ENCODE measurements around the gene ABLIM2. TPM values are rescaled to one million over a fixed set of nuclear protein-coding genes. Genes with fewer than 3 reads are reported as not detected.

The ABLIM2 gene
- total and polyA plus RNA-seq, 10 of the 15 experiments (the other 5 are each of a cell fraction or from before 2014, with no cell fraction given): 0.03 to 0.15 (median 0.05) TPM; not detected in 7

DNA sequence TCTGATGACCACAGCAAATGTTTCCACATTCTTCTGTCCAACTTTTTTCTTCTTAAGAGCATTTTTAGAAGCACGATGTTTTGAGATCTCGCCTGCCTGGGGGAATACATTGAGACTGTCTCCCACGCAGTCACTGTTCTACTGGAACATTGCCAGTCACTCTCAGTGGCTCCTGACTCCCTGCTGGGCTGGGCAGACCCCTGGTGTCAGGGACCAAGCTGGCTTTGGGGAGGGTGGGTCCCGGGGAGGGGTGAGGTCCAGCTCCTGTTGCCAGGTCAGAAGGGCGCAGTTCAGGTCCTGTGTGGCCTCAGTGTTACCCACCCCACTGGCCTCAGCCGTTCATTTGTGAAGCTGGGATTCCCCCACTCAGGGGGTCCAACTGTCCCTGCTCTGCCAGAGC lies 18.9 kb upstream of the ABLIM2 start:
- no peak overlapping the region for H3K4me2 ChIP-seq (ENCODE audit: control insufficient read depth, insufficient read depth)
- no peaks in the 10 kb centered on the region for H3K36me3 ChIP-seq (ENCODE audit: control insufficient read depth in 2 of 2, insufficient read depth in 2 of 2, low read length in 1 of 2)
- DNase-seq (ENCODE audit: low read depth, low spot score): no peak
- RAD21 ChIA-PET (ENCODE audit: unreplicated experiment): interaction anchor here (1.0 to 4.6 kb wide), 15 partner anchors 11 to 242 kb away, joined by 4 to 76 read pairs (median 10); partner anchors contain the start of gene SH3TC1
- no peak for ATAC-seq
- no peak for FAIRE-seq
- H3K79me2 ChIP-seq (ENCODE audit: control insufficient read depth, insufficient read depth, low read length): no peaks in the 10 kb centered on the region
- no peak overlapping the region for H3K27ac ChIP-seq (ENCODE audit: control insufficient read depth, insufficient read depth)
- 63% methylated on average over 6 of the region's 6 CpGs for WGBS (ENCODE audit: insufficient coverage, insufficient replicate concordance, low lambda C conversion rate, missing lambda C conversion rate)
- no TSS peak for BruUV-seq (replicated peaks)
- no peaks in the 10 kb centered on the region for H3K27me3 ChIP-seq (replicated peaks in 1 of 2; ENCODE audit: control insufficient read depth in 2 of 2, insufficient read depth in 2 of 2, low read length in 1 of 2)
- H3K4me3 ChIP-seq: no peak overlapping the region
- no peaks in the 10 kb centered on the region for H4K20me1 ChIP-seq (ENCODE audit: control insufficient read depth, insufficient read depth)
- POLR2A ChIA-PET: interaction anchor here (1.1 to 1.3 kb wide), 2 partner anchors 13 to 16 kb away, joined by 6 to 7 read pairs; no protein-coding TSS in a partner anchor
- H3K9ac ChIP-seq (ENCODE audit: control insufficient read depth, insufficient read depth, low read length): no peak overlapping the region
- CTCF ChIA-PET: interaction anchor here (0.6 to 5.0 kb wide), 33 partner anchors 10 to 291 kb away, joined by 3 to 96 read pairs (median 4); partner anchors contain the start of genes ABLIM2 and SH3TC1
- SMC1A ChIA-PET (ENCODE audit: uncharacterized antibody, unreplicated experiment): interaction anchor here (0.8 to 2.7 kb wide), 14 partner anchors 12 to 230 kb away, joined by 3 to 37 read pairs (median 8); partner anchors contain the start of gene SH3TC1
- no peak overlapping the region for H2AFZ ChIP-seq (ENCODE audit: control insufficient read depth, low read depth, low read length)
- peaks cover 10% of the 10 kb centered on the region for H3K4me1 ChIP-seq (ENCODE audit: control insufficient read depth, insufficient read depth, low read length)
- in situ Hi-C loops (cut with MboI): no loop called here
- TF ChIP-seq PML (IDR thresholded peaks at IDR 0.05; ENCODE audit: low read length): no peak
- TF ChIP-seq KLF5 (IDR thresholded peaks at IDR 0.05; ENCODE audit: partially characterized antibody): no peak
- TF ChIP-seq SP1 (IDR thresholded peaks at IDR 0.05; ENCODE audit: low read depth, low read length): no peak
- TF ChIP-seq CBX5 (IDR thresholded peaks at IDR 0.05; ENCODE audit: low read depth): no peak
- no peak for TF ChIP-seq SIN3A (IDR thresholded peaks at IDR 0.05; ENCODE audit: low read depth, low read length)
- no peak for TF ChIP-seq ETV6 (conservative IDR thresholded peaks at IDR 0.05 in 1 of 2, IDR thresholded peaks at IDR 0.05 in 1 of 2; ENCODE audit: borderline replicate concordance in 1 of 2, low read depth in 1 of 2)
- TF ChIP-seq, protein P1, sequence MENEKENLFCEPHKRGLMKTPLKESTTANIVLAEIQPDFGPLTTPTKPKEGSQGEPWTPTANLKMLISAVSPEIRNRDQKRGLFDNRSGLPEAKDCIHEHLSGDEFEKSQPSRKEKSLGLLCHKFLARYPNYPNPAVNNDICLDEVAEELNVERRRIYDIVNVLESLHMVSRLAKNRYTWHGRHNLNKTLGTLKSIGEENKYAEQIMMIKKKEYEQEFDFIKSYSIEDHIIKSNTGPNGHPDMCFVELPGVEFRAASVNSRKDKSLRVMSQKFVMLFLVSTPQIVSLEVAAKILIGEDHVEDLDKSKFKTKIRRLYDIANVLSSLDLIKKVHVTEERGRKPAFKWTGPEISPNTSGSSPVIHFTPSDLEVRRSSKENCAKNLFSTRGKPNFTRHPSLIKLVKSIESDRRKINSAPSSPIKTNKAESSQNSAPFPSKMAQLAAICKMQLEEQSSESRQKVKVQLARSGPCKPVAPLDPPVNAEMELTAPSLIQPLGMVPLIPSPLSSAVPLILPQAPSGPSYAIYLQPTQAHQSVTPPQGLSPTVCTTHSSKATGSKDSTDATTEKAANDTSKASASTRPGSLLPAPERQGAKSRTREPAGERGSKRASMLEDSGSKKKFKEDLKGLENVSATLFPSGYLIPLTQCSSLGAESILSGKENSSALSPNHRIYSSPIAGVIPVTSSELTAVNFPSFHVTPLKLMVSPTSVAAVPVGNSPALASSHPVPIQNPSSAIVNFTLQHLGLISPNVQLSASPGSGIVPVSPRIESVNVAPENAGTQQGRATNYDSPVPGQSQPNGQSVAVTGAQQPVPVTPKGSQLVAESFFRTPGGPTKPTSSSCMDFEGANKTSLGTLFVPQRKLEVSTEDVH (IDR thresholded peaks at IDR 0.05; ENCODE audit: low read depth, partially characterized antibody): no peak
- TF ChIP-seq, protein P2, sequence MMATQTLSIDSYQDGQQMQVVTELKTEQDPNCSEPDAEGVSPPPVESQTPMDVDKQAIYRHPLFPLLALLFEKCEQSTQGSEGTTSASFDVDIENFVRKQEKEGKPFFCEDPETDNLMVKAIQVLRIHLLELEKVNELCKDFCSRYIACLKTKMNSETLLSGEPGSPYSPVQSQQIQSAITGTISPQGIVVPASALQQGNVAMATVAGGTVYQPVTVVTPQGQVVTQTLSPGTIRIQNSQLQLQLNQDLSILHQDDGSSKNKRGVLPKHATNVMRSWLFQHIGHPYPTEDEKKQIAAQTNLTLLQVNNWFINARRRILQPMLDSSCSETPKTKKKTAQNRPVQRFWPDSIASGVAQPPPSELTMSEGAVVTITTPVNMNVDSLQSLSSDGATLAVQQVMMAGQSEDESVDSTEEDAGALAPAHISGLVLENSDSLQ (IDR thresholded peaks at IDR 0.05): no peak
- no peak for TF ChIP-seq TBL1XR1 (IDR thresholded peaks at IDR 0.05; ENCODE audit: low read depth, low read length)
- TF ChIP-seq ZBED1 (IDR thresholded peaks at IDR 0.05; ENCODE audit: borderline replicate concordance): no peak
- TF ChIP-seq RUNX3 (IDR thresholded peaks at IDR 0.05; ENCODE audit: low read length): no peak
- TF ChIP-seq, protein P3, sequence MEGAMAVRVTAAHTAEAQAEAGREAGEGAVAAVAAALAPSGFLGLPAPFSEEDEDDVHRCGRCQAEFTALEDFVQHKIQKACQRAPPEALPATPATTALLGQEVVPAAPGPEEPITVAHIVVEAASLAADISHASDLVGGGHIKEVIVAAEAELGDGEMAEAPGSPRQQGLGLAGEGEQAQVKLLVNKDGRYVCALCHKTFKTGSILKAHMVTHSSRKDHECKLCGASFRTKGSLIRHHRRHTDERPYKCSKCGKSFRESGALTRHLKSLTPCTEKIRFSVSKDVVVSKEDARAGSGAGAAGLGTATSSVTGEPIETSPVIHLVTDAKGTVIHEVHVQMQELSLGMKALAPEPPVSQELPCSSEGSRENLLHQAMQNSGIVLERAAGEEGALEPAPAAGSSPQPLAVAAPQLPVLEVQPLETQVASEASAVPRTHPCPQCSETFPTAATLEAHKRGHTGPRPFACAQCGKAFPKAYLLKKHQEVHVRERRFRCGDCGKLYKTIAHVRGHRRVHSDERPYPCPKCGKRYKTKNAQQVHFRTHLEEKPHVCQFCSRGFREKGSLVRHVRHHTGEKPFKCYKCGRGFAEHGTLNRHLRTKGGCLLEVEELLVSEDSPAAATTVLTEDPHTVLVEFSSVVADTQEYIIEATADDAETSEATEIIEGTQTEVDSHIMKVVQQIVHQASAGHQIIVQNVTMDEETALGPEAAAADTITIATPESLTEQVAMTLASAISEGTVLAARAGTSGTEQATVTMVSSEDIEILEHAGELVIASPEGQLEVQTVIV (IDR thresholded peaks at IDR 0.05; ENCODE audit: borderline replicate concordance, partially characterized antibody): no peak
- TF ChIP-seq, protein P4, sequence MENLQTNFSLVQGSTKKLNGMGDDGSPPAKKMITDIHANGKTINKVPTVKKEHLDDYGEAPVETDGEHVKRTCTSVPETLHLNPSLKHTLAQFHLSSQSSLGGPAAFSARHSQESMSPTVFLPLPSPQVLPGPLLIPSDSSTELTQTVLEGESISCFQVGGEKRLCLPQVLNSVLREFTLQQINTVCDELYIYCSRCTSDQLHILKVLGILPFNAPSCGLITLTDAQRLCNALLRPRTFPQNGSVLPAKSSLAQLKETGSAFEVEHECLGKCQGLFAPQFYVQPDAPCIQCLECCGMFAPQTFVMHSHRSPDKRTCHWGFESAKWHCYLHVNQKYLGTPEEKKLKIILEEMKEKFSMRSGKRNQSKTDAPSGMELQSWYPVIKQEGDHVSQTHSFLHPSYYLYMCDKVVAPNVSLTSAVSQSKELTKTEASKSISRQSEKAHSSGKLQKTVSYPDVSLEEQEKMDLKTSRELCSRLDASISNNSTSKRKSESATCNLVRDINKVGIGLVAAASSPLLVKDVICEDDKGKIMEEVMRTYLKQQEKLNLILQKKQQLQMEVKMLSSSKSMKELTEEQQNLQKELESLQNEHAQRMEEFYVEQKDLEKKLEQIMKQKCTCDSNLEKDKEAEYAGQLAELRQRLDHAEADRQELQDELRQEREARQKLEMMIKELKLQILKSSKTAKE (IDR thresholded peaks at IDR 0.05; ENCODE audit: low read depth, poor library complexity, severe bottlenecking): no peak
- no peak for TF ChIP-seq TARDBP (IDR thresholded peaks at IDR 0.05; ENCODE audit: borderline replicate concordance)
- TF ChIP-seq ATF7 (IDR thresholded peaks at IDR 0.05; ENCODE audit: low read depth): no peak
- intact Hi-C loops (cut with micrococcal nuclease; ENCODE audit: unreplicated experiment): loop anchor here (1.0 to 5.0 kb wide), 3 partner anchors 15 to 375 kb away; no protein-coding TSS in a partner anchor
- peaks cover 6% of the 10 kb centered on the region; the same call in 2 of the 3 replicates for H3K9me3 ChIP-seq (replicated peaks; ENCODE audit: control insufficient read depth, insufficient read depth, low read length)
